HepG2 (cell line): ENCODE results near the gene CHEK1. TPM values are rescaled to one million over a fixed set of nuclear protein-coding genes. Genes with fewer than 3 reads are reported as not detected.

Experiments used
- ATAC-seq: fragments of 200-7000 bp; cut with Tn5 transposase; 3 replicates; pipeline ENCODE4 v1.9.1; 2020; ENCODE audit warnings: mild to moderate bottlenecking, moderate library complexity
- BruUV-seq: library from RNA; stranded (reverse); fragments of 400-500 nt; replicated peaks from 2 replicates; lab custom pipeline; 2021; lab: Mats Ljungman, UMichigan
- CTCF ChIA-PET: fragments of 300-600 bp; formaldehyde crosslinking; extraction: SDS; loops from one replicate; lab custom pipeline; 2021; ENCODE audit warnings: low total read pairs, inconsistent platforms, low intra/inter-chr PET ratio; lab: Yijun Ruan, JAX
- POLR2A ChIA-PET: fragments of 350-600 bp; sonication (Branson Sonifier 250); formaldehyde crosslinking; loops from one replicate; lab custom pipeline; 2020; ENCODE audit warnings: antibody characterized with exemption, inconsistent platforms; lab: Yijun Ruan, JAX
- DNase-seq: peaks from one replicate; pipeline ENCODE4 v3.0.0-alpha.2; 2015; ENCODE audit warnings: low spot score
- FAIRE-seq: peaks from 3 replicates; lab custom pipeline; 2011; peaks lifted over from hg19 to GRCh38; lab: Jason Lieb, UNC
- H2AFZ ChIP-seq: one replicate; pipeline ENCODE4 v1.6.1; 2011; ENCODE audit warnings: low read length, inconsistent platforms
- H3K27ac ChIP-seq: fragments of 300-600 bp; 3 replicates; pipeline ENCODE4 v1.8.0; 2011; ENCODE audit warnings: mixed run types, mild to moderate bottlenecking, mixed read lengths, low read length, inconsistent platforms; ENCODE audit not compliant: insufficient read depth; ENCODE audit errors: extremely low read length
- H3K27me3 ChIP-seq, 2 experiments: fragments of 200-600 bp in 1 of 2; 2 replicates in 1 of 2; 3 replicates in 1 of 2; pipeline versions ENCODE4 v1.6.0 to v1.8.0; 2011; ENCODE audit warnings: low read length in 2 of 2, mild to moderate bottlenecking in 2 of 2, moderate library complexity in 2 of 2, inconsistent platforms in 1 of 2; ENCODE audit not compliant: insufficient read depth in 2 of 2, control insufficient read depth in 1 of 2
- H3K36me3 ChIP-seq, 2 experiments: fragments of 200-600 bp in 1 of 2; replicated peaks in 1 of 2; 2 replicates in 1 of 2; 3 replicates in 1 of 2; pipeline versions ENCODE4 v1.5.1 to v1.8.0; 2011; ENCODE audit warnings: low read length in 2 of 2, inconsistent platforms in 1 of 2; ENCODE audit not compliant: insufficient read depth in 2 of 2, control insufficient read depth in 1 of 2
- H3K4me1 ChIP-seq: 2 replicates; pipeline ENCODE4 v1.5.1; 2012; ENCODE audit warnings: low read length, inconsistent platforms; ENCODE audit not compliant: insufficient read depth
- H3K4me2 ChIP-seq: 2 replicates; pipeline ENCODE4 v1.6.0; 2011; ENCODE audit warnings: low read depth, low read length, inconsistent platforms
- H3K4me3 ChIP-seq, 3 experiments: fragments of 200-600 bp in 1 of 3; sonication (generic), shearing (Covaris generic) in 1 of 3; replicated peaks in 1 of 3; 2 replicates each; pipeline ENCODE4 v1.5.1; 2011 to 2016; ENCODE audit warnings: low read length in 3 of 3, inconsistent platforms in 2 of 3, low read depth in 2 of 3, mild to moderate bottlenecking in 2 of 3, control low read depth in 1 of 3, mixed read lengths in 1 of 3; ENCODE audit not compliant: insufficient read depth in 1 of 3
- H3K79me2 ChIP-seq: one replicate; pipeline ENCODE4 v1.6.1; 2011; ENCODE audit warnings: low read length, inconsistent platforms; ENCODE audit not compliant: insufficient read depth
- H3K9ac ChIP-seq: 2 replicates; pipeline ENCODE4 v1.6.0; 2011; ENCODE audit warnings: mild to moderate bottlenecking, low read depth, low read length, inconsistent platforms; ENCODE audit not compliant: insufficient read depth
- H3K9me3 ChIP-seq: 2 replicates; pipeline ENCODE4 v1.5.1; 2012; ENCODE audit warnings: mild to moderate bottlenecking, low read length
- H4K20me1 ChIP-seq: 2 replicates; pipeline ENCODE4 v1.6.0; 2011; ENCODE audit warnings: inconsistent platforms, mild to moderate bottlenecking, low read length, moderate library complexity; ENCODE audit not compliant: insufficient read depth
- ARID2 ChIP-seq: sonication (generic); formaldehyde crosslinking; IDR thresholded peaks from 2 replicates; pipeline ENCODE4 v1.8.1; 2022; ENCODE audit warnings: mild to moderate bottlenecking, missing genetic modification reagents, borderline replicate concordance
- ARNT2 ChIP-seq: sonication (generic); formaldehyde crosslinking; IDR thresholded peaks from 2 replicates; pipeline ENCODE4 v1.8.0; 2022; ENCODE audit warnings: mild to moderate bottlenecking, low read depth, missing genetic modification reagents, moderate library complexity
- CHCHD3 ChIP-seq: sonication (generic); formaldehyde crosslinking; IDR thresholded peaks from 2 replicates; pipeline ENCODE4 v1.8.0; 2022; ENCODE audit warnings: mild to moderate bottlenecking, missing genetic modification reagents, moderate library complexity
- KMT2B ChIP-seq: IDR thresholded peaks from 2 replicates; pipeline ENCODE4 v1.6.1; 2016; ENCODE audit warnings: missing genetic modification reagents, missing compliant biosample characterization
- MAX ChIP-seq: IDR thresholded peaks from 2 replicates; pipeline ENCODE4 v1.6.1; 2012; ENCODE audit warnings: inconsistent platforms
- MAZ ChIP-seq, 2 experiments: sonication (generic) in 1 of 2; formaldehyde crosslinking in 1 of 2; IDR thresholded peaks; 2 replicates each; pipeline versions ENCODE4 v1.5.0 to v1.6.1; 2012 to 2020; ENCODE audit warnings: low read depth in 2 of 2, mild to moderate bottlenecking in 2 of 2, borderline replicate concordance in 1 of 2, improper control_type of control experiment in 1 of 2, low read length in 1 of 2, missing genetic modification reagents in 1 of 2, moderate library complexity in 1 of 2
- MXD3 ChIP-seq: IDR thresholded peaks from 2 replicates; pipeline ENCODE4 v1.6.1; 2016; ENCODE audit warnings: mild to moderate bottlenecking, missing biosample characterization, missing genetic modification reagents
- NKX3-1 ChIP-seq: sonication (generic); formaldehyde crosslinking; IDR thresholded peaks from 2 replicates; pipeline ENCODE4 v1.5.0; 2020; ENCODE audit warnings: missing genetic modification reagents
- POLR2G ChIP-seq: fragments of 200-400 bp; formaldehyde crosslinking; IDR thresholded peaks from 2 replicates; pipeline ENCODE4 v1.6.1; 2018; ENCODE audit warnings: mild to moderate bottlenecking, low read depth, low read length, moderate library complexity
- RBM22 ChIP-seq: fragments of 200-400 bp; formaldehyde crosslinking; optimal IDR thresholded peaks from 2 replicates; pipeline ENCODE3; 2017; ENCODE audit warnings: mild to moderate bottlenecking, low read length, moderate library complexity
- SMYD3 ChIP-seq: sonication (generic); formaldehyde crosslinking; IDR thresholded peaks from 2 replicates; pipeline ENCODE4 v1.8.1; 2023; ENCODE audit warnings: mild to moderate bottlenecking, missing genetic modification reagents
- ZKSCAN8 ChIP-seq: IDR thresholded peaks from 2 replicates; pipeline ENCODE4 v1.6.1; 2016; ENCODE audit warnings: borderline replicate concordance, missing genetic modification reagents, missing compliant biosample characterization
- ZNF382 ChIP-seq: sonication (generic); formaldehyde crosslinking; IDR thresholded peaks from 2 replicates; pipeline ENCODE4 v1.5.0; 2020; ENCODE audit warnings: missing genetic modification reagents, mild to moderate bottlenecking, borderline replicate concordance
- ZNF670 ChIP-seq: sonication (generic); formaldehyde crosslinking; IDR thresholded peaks from 2 replicates; pipeline ENCODE4 v1.8.0; 2022; ENCODE audit warnings: mild to moderate bottlenecking, missing genetic modification reagents, borderline replicate concordance
- WGBS: methylation state at CpG from one replicate; pipeline ENCODE4 v1.1.6; 2017; ENCODE audit warnings: low lambda C conversion rate; 5-methylcytosine and 5-hydroxymethylcytosine counted together
- in situ Hi-C: cut with HindIII; loops from 2 replicates; pipeline ENCODE4 v1.10.0; 2017; ENCODE audit warnings: low pct_unique_long_range_greater_than_20kb; ENCODE audit not compliant: extremely low pct_ligation_motif_present
- intact Hi-C: fragments of 100-400 bp; cut with micrococcal nuclease; formaldehyde crosslinking; loops from one replicate; pipeline ENCODE4 v1.10.0; 2022; ENCODE audit not compliant: unreplicated experiment
- polyA plus RNA-seq, 8 experiments: library from polyadenylated mRNA; depleted of rRNA in 3 of 8; stranded (reverse) in 7 of 8; unstranded in 1 of 8; fragments of >200 nt; fragmentation: Illumina TruSeq in 4 of 8; extraction: Trizol in 4 of 8; gene quantifications; 2 replicates each; pipeline versions ENCODE4 v1.2.1 to v1.2.3, GENCODE V29; 2011 to 2016; ENCODE audit warnings: low read depth in 4 of 8, missing spikeins in 1 of 8, mixed read lengths in 1 of 8; ENCODE audit not compliant: insufficient read depth in 1 of 8
- total RNA-seq, 5 experiments: library from RNA; depleted of rRNA; stranded (reverse); fragments of >200 nt; fragmentation: Illumina TruSeq; extraction: Trizol; gene quantifications; 2 replicates each; pipeline ENCODE4 v1.2.3, GENCODE V29; 2016; ENCODE audit warnings: low read depth in 1 of 5
- TF ChIP-seq, protein P1 (sequence below): sonication (generic); IDR thresholded peaks from 2 replicates; pipeline ENCODE4 v1.6.1; 2016; ENCODE audit warnings: low read depth, borderline replicate concordance
- TF ChIP-seq, protein P2 (sequence below): sonication (generic); formaldehyde crosslinking; conservative IDR thresholded peaks from 2 replicates; pipeline ENCODE4 v1.4.0; 2020; ENCODE audit warnings: missing genetic modification reagents
- TF ChIP-seq, protein P3 (sequence below): sonication (generic); formaldehyde crosslinking; IDR thresholded peaks from 2 replicates; pipeline ENCODE4 v1.8.0; 2022; ENCODE audit warnings: mild to moderate bottlenecking, missing genetic modification reagents; ENCODE audit not compliant: insufficient replicate concordance

Gene CHEK1
- total and polyA plus RNA-seq, 2 of the 13 experiments (the other 11 are each of a cell fraction or from before 2014, with no cell fraction given): 17.8 to 83.2 TPM

DNA sequence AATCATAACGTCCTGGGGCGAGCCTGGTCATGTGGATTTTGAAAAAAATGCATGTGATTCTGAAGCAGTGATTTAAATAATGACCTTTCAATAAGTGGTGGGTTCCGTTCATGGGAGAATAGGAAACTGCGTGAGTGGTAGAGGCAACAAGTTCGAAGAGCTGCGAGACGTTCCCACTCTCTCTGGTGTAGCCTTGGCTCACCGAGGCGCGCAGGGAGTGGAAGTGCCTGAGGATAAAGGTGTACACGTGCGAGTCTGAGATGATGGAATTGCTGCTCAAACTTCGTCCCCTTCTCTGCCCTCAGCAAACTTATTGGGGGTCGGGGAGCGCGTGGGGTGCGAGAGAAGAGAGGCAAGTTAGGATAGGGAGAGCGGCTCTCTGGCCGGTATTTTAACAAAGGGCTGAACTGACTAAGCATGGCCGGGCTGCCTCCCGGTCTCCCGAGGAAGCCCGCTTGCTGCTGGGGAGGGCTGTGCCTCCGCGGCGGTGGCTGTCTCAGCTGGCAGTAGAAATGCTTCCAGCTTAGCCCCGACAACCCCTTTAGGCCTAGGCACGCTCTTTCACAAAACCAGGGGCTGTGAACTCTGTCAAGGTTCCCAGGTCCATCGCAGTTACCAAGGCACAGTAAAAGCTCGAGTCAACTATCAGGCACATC lies 33.2 kb upstream of the CHEK1 start:
- in situ Hi-C loops: no loop called here
- H2AFZ ChIP-seq: peak overlapping the region; percentile 42
- CTCF ChIA-PET: no interaction called here
- TF ChIP-seq, protein P1, sequence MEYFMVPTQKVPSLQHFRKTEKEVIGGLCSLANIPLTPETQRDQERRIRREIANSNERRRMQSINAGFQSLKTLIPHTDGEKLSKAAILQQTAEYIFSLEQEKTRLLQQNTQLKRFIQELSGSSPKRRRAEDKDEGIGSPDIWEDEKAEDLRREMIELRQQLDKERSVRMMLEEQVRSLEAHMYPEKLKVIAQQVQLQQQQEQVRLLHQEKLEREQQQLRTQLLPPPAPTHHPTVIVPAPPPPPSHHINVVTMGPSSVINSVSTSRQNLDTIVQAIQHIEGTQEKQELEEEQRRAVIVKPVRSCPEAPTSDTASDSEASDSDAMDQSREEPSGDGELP: no peak
- TF ChIP-seq ARID2 (CRISPR knock-in tag) (0 out of 2 replicates have a peak, but pooled peaks have one; percentile 18), NKX3-1 (CRISPR knock-in tag) (0 out of 2 replicates have a peak, but pooled peaks have one; percentile 3), ZKSCAN8 (CRISPR knock-in tag) (no peak), RBM22 (peak; percentile 65), MXD3 (CRISPR knock-in tag) (0 out of 2 replicates have a peak, but pooled peaks have one; percentile 4), MAZ (IDR thresholded peaks at IDR 0.05; ENCODE audit: borderline replicate concordance, low read depth, low read length) (no peak), MAZ (CRISPR knock-in tag; IDR thresholded peaks at IDR 0.05; ENCODE audit: low read depth) (no peak), ZNF382 (CRISPR knock-in tag) (no peak), POLR2G (peak; percentile 56), KMT2B (CRISPR knock-in tag) (no peak), SMYD3 (CRISPR knock-in tag) (no peak), ARNT2 (CRISPR knock-in tag) (0 out of 2 replicates have a peak, but pooled peaks have one; percentile 30), MAX (0 out of 2 replicates have a peak, but pooled peaks have one; percentile 32), CHCHD3 (CRISPR knock-in tag) (peak; percentile 86), ZNF670 (CRISPR knock-in tag) (peak; percentile 83)
- TF ChIP-seq, protein P2, sequence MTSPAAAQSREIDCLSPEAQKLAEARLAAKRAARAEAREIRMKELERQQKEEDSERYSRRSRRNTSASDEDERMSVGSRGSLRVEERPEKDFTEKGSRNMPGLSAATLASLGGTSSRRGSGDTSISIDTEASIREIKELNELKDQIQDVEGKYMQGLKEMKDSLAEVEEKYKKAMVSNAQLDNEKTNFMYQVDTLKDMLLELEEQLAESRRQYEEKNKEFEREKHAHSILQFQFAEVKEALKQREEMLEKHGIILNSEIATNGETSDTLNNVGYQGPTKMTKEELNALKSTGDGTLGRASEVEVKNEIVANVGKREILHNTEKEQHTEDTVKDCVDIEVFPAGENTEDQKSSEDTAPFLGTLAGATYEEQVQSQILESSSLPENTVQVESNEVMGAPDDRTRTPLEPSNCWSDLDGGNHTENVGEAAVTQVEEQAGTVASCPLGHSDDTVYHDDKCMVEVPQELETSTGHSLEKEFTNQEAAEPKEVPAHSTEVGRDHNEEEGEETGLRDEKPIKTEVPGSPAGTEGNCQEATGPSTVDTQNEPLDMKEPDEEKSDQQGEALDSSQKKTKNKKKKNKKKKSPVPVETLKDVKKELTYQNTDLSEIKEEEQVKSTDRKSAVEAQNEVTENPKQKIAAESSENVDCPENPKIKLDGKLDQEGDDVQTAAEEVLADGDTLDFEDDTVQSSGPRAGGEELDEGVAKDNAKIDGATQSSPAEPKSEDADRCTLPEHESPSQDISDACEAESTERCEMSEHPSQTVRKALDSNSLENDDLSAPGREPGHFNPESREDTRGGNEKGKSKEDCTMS (CRISPR knock-in tag): no peak
- TF ChIP-seq, protein P3, sequence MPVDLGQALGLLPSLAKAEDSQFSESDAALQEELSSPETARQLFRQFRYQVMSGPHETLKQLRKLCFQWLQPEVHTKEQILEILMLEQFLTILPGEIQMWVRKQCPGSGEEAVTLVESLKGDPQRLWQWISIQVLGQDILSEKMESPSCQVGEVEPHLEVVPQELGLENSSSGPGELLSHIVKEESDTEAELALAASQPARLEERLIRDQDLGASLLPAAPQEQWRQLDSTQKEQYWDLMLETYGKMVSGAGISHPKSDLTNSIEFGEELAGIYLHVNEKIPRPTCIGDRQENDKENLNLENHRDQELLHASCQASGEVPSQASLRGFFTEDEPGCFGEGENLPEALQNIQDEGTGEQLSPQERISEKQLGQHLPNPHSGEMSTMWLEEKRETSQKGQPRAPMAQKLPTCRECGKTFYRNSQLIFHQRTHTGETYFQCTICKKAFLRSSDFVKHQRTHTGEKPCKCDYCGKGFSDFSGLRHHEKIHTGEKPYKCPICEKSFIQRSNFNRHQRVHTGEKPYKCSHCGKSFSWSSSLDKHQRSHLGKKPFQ (CRISPR knock-in tag): peak; percentile 43

More for the DNA sequence above, 33.2 kb upstream of the CHEK1 start:
- Histone ChIP-seq H3K27me3 (no peaks in the 10 kb centered on the region; a peak in 1 of 5 replicates), H3K79me2 (peaks cover 47% of the 10 kb centered on the region), H4K20me1 (no peaks in the 10 kb centered on the region), H3K9me3 (no peaks in the 10 kb centered on the region), H3K4me3 (peak overlapping the region; percentile 77 to 96 (median 95)), H3K36me3 (peaks cover 0 to 9% of the 10 kb centered on the region in 2 experiments; a peak in 1 of 5 replicates), H3K4me2 (peak overlapping the region; percentile 77), H3K27ac (peak overlapping the region; percentile 91), H3K9ac (peak overlapping the region; percentile 92), H3K4me1 (peaks cover 40% of the 10 kb centered on the region)
- intact Hi-C loops: loop anchor here (1.0 to 2.0 kb wide), 2 partner anchors 22 to 33 kb away; partner anchors contain the start of genes CHEK1 and EI24
- POLR2A ChIA-PET: interaction anchor here (0.8 to 4.1 kb wide), 13 partner anchors 8 to 677 kb away, joined by 3 to 45 read pairs (median 5); partner anchors contain the start of genes CHEK1, EI24, FOXRED1 and HYLS1
- BruUV-seq: TSS peak; percentile 97
- peak; percentile 42 for ATAC-seq
- peak; percentile 10 for DNase-seq
- no peak for FAIRE-seq
- WGBS: 5% methylated on average over 18 of the region's 30 CpGs
